OCI-LY3 (cell line): ENCODE measurements around the gene NCOA6.

Experiments used
- EZH2phosphoT487 ChIP-seq: fragments of 200-600 bp; shearing (Covaris generic); IDR thresholded peaks from 2 replicates; pipeline ENCODE4 v1.6.1; 2018; ENCODE audit warnings: antibody characterized with exemption, mixed run types, low read depth
- TF ChIP-seq, protein P1 (sequence below): fragments of 200-600, 300-600 bp; sonication (generic); IDR thresholded peaks from 2 replicates; pipeline ENCODE4 v1.5.1; 2014; ENCODE audit warnings: antibody characterized with exemption, low read length, low read depth

DNA sequence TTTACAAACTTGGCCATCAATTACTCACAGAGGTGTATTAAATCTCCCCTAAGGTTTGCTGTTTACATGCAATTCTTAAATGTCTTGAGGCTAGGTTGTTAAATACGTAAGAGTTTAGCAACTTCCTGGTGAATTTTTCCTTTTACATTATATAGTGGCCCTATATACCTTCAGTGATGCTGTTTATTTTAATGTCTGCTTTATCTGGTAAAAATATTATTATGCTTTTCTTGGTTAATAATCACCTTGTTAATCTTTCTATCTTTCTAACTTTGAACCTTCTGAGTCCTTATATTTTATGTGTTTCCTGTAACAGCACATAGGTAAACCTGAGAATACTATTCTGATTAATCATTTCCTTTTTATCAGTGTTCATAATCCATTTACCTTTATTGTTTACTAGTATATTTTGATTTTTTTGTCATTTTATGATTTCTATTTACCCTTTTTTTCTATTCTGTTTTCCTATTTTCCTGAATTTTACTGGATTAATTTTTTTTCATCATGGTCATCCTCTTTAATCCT is 63.4 kb downstream of the NCOA6 start:
- TF ChIP-seq, protein P1, sequence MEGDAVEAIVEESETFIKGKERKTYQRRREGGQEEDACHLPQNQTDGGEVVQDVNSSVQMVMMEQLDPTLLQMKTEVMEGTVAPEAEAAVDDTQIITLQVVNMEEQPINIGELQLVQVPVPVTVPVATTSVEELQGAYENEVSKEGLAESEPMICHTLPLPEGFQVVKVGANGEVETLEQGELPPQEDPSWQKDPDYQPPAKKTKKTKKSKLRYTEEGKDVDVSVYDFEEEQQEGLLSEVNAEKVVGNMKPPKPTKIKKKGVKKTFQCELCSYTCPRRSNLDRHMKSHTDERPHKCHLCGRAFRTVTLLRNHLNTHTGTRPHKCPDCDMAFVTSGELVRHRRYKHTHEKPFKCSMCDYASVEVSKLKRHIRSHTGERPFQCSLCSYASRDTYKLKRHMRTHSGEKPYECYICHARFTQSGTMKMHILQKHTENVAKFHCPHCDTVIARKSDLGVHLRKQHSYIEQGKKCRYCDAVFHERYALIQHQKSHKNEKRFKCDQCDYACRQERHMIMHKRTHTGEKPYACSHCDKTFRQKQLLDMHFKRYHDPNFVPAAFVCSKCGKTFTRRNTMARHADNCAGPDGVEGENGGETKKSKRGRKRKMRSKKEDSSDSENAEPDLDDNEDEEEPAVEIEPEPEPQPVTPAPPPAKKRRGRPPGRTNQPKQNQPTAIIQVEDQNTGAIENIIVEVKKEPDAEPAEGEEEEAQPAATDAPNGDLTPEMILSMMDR = no peak
- no peak for TF ChIP-seq EZH2phosphoT487
